Choroid plexus epithelial cell (primary cell): ENCODE measurements around the gene SH3D19.
A peak's percentile ranks its signal among the peaks of the same experiment; 100 is the strongest.

Source experiments
- DNase-seq: peaks from one replicate; pipeline ENCODE4 v3.0.0-alpha.2; 2010; ENCODE audit warnings: low read depth
- H3K4me3 ChIP-seq: 2 replicates; pipeline ENCODE4 v1.5.1; 2011; ENCODE audit warnings: low read depth, mild to moderate bottlenecking, control low read depth, low read length, moderate library complexity
- TF ChIP-seq, protein P1 (sequence below): conservative IDR thresholded peaks from 2 replicates; pipeline ENCODE4 v1.5.1; 2011; ENCODE audit warnings: low read depth, mild to moderate bottlenecking, control low read depth, inconsistent platforms, low read length, moderate library complexity

The SH3D19 gene

GRCh38 chr4:151117371-151117962, 207.9 kb downstream of the SH3D19 start:
- peak; percentile 84 for DNase-seq
- TF ChIP-seq, protein P1, sequence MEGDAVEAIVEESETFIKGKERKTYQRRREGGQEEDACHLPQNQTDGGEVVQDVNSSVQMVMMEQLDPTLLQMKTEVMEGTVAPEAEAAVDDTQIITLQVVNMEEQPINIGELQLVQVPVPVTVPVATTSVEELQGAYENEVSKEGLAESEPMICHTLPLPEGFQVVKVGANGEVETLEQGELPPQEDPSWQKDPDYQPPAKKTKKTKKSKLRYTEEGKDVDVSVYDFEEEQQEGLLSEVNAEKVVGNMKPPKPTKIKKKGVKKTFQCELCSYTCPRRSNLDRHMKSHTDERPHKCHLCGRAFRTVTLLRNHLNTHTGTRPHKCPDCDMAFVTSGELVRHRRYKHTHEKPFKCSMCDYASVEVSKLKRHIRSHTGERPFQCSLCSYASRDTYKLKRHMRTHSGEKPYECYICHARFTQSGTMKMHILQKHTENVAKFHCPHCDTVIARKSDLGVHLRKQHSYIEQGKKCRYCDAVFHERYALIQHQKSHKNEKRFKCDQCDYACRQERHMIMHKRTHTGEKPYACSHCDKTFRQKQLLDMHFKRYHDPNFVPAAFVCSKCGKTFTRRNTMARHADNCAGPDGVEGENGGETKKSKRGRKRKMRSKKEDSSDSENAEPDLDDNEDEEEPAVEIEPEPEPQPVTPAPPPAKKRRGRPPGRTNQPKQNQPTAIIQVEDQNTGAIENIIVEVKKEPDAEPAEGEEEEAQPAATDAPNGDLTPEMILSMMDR: peak; percentile 78

DNA sequence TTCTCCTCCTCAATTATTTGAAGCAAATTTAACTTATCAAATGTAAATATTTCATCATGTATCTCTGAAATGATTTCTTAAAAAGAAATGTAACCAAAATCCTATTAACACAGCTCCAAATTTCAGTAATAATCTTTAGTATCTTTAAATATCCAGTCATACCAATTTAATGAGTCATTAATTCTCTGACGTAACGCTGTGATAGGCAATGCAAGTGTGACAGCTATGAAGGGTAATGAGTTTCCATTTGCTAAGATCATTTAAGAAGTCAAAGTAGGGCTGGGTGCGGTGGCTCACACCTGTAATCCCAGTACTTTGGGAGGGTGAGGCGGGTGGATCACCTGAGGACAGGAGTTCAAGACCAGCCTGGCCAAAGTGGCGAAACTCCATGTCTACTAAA, 210.4 kb downstream of the SH3D19 start:
- no peak overlapping the region for H3K4me3 ChIP-seq
- TF ChIP-seq, protein P1: no peak
- peak; percentile 39 for DNase-seq

More at GRCh38 chr4:151117371-151117962, 207.9 kb downstream of the SH3D19 start:
- H3K4me3 ChIP-seq: no peak overlapping the region

GRCh38 chr4:151114338-151114737, 211.1 kb downstream of the SH3D19 start:
- DNase-seq: no peak
- TF ChIP-seq, protein P1: no peak
- no peak overlapping the region for H3K4me3 ChIP-seq

- H3K4me3 ChIP-seq: no peak overlapping the region
- no peak for DNase-seq
- TF ChIP-seq, protein P1: no peak
These were observed 215.2 kb downstream of the SH3D19 start for GRCh38 chr4:151110236-151110635.

DNA sequence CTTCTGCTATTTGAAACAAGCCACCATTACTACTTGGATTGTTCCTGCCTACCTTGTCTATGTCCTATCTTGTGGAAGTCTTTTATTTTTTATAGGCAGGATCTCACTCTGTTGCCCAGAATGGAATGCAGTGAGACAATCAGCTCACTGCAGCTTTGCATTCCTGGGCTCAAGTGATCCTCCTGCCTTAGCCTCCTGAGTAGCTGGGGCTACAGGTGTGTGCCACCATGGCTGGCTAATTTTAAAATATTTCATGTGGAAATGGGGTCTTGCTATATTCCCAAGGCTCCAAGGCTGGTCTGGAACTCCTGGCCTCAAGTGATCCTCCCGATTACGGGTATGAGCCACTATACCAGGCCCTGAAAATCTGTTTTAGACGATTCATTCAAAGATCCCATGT, 218.3 kb downstream of the SH3D19 start:
- H3K4me3 ChIP-seq: no peak overlapping the region
- no peak for DNase-seq
- TF ChIP-seq, protein P1: no peak

GRCh38 chr4:151105454-151106032, 219.9 kb downstream of the SH3D19 start:
- H3K4me3 ChIP-seq: no peak overlapping the region
- TF ChIP-seq, protein P1: no peak
- no peak for DNase-seq

DNA sequence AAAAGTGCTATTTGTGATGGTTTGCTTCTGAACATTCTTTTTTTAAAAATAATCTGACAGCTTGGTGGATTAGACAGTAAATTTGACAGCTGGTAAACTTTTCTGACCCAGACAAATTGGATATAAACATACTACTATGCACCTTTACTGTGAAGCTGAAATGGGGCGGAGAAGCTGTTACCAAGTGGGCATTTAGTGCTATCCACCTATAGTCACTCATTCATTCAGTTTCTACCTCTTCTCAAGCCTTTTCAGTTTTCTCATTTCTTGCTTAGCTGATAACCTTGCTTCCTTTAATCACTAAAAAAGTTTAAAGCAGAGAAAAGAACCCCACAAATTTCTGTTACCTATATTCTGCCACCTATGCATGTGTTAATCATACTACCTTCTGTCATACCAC, 220.8 kb downstream of the SH3D19 start:
- no peak overlapping the region for H3K4me3 ChIP-seq
- TF ChIP-seq, protein P1: no peak
- no peak for DNase-seq
